Measurements from ENCODE around the gene IER5L. TPM values are rescaled to one million over a fixed set of nuclear protein-coding genes. Genes with fewer than 3 reads are reported as not detected.

IER5L gene
- total RNA-seq, 1 experiment from 2014 or later = 4.6 TPM

- TF ChIP-seq ERG (CRISPR knock-in tag; IDR thresholded peaks at IDR 0.05) = no peak
- TF ChIP-seq ZBTB43 (CRISPR knock-in tag; IDR thresholded peaks at IDR 0.05) = no peak
- 0 out of 2 replicates have a peak, but pooled peaks have one; percentile 34 for TF ChIP-seq ZNF281 (CRISPR knock-in tag; IDR thresholded peaks at IDR 0.05)
- no peak for TF ChIP-seq HMGA2 (CRISPR knock-in tag; IDR thresholded peaks at IDR 0.05)
- TF ChIP-seq SMAD4 (CRISPR knock-in tag; IDR thresholded peaks at IDR 0.05) = no peak
- no peak for TF ChIP-seq ZNF423 (CRISPR knock-in tag; IDR thresholded peaks at IDR 0.05)
- no peak for TF ChIP-seq MYBL2 (CRISPR knock-in tag; IDR thresholded peaks at IDR 0.05)
- TF ChIP-seq MAX (CRISPR knock-in tag; IDR thresholded peaks at IDR 0.05) = 0 out of 2 replicates have a peak, but pooled peaks have one; percentile 27
- peak; percentile 84 for TF ChIP-seq SP1 (CRISPR knock-in tag; conservative IDR thresholded peaks at IDR 0.05)
- TF ChIP-seq ZSCAN18 (CRISPR knock-in tag; IDR thresholded peaks at IDR 0.05) = no peak
- no peak for TF ChIP-seq ZNF425 (CRISPR knock-in tag; conservative IDR thresholded peaks at IDR 0.05)
- no peak for TF ChIP-seq FOXJ3 (CRISPR knock-in tag; IDR thresholded peaks at IDR 0.05; ENCODE audit: borderline replicate concordance)
- TF ChIP-seq PREB (CRISPR knock-in tag; IDR thresholded peaks at IDR 0.05; ENCODE audit: borderline replicate concordance) = no peak
- TF ChIP-seq RELA (CRISPR knock-in tag; IDR thresholded peaks at IDR 0.05; ENCODE audit: borderline replicate concordance) = no peak
Measured at GRCh38 chr9:129208207-129209032, 30.4 kb upstream of the IER5L start (continued).

- Mint-ChIP-seq H3K4me3 (no peak overlapping the region), H3K27me3 (ENCODE audit: low read depth) (peaks cover 3% of the 10 kb centered on the region; the same call in 1 of the 2 replicates), H3K9me3 (no peaks in the 10 kb centered on the region), H3K4me1 (peaks cover 40% of the 10 kb centered on the region), H3K27ac (peak overlapping the region; percentile 81), H3K36me3 (no peaks in the 10 kb centered on the region)
- no peak for ATAC-seq
- ChIA-PET CTCF (no interaction called here), POLR2A (no interaction called here)
- DNase-seq (ENCODE audit: low spot score) = no peak
- TF ChIP-seq NR2C2 (CRISPR knock-in tag; IDR thresholded peaks at IDR 0.05) (no peak), EMX1 (CRISPR knock-in tag; IDR thresholded peaks at IDR 0.05) (no peak), JUN (CRISPR knock-in tag; IDR thresholded peaks at IDR 0.05) (no peak), ERG (CRISPR knock-in tag; IDR thresholded peaks at IDR 0.05) (no peak), OVOL2 (CRISPR knock-in tag; IDR thresholded peaks at IDR 0.05; ENCODE audit: borderline replicate concordance) (no peak), AR (CRISPR knock-in tag; IDR thresholded peaks at IDR 0.05) (no peak)
Measured at GRCh38 chr9:129206905-129207304, 28.8 kb upstream of the IER5L start.
